ENCODE results near the gene ZNF785. TPM values are rescaled to one million over a fixed set of nuclear protein-coding genes. Genes with fewer than 3 reads are reported as not detected.
A peak's percentile ranks its signal among the peaks of the same experiment; 100 is the strongest.
"Not testable (repeated sequence)": the region's sequence is repeated elsewhere in the genome, so short reads cannot be mapped to it uniquely, and the experiment has no call there.

ZNF785 gene
- total RNA-seq, 3 donors from 2014 or later (not counting 1 experiment from before 2014, with no cell fraction given) = 7.5 to 15.2 (median 10.4) TPM

DNA sequence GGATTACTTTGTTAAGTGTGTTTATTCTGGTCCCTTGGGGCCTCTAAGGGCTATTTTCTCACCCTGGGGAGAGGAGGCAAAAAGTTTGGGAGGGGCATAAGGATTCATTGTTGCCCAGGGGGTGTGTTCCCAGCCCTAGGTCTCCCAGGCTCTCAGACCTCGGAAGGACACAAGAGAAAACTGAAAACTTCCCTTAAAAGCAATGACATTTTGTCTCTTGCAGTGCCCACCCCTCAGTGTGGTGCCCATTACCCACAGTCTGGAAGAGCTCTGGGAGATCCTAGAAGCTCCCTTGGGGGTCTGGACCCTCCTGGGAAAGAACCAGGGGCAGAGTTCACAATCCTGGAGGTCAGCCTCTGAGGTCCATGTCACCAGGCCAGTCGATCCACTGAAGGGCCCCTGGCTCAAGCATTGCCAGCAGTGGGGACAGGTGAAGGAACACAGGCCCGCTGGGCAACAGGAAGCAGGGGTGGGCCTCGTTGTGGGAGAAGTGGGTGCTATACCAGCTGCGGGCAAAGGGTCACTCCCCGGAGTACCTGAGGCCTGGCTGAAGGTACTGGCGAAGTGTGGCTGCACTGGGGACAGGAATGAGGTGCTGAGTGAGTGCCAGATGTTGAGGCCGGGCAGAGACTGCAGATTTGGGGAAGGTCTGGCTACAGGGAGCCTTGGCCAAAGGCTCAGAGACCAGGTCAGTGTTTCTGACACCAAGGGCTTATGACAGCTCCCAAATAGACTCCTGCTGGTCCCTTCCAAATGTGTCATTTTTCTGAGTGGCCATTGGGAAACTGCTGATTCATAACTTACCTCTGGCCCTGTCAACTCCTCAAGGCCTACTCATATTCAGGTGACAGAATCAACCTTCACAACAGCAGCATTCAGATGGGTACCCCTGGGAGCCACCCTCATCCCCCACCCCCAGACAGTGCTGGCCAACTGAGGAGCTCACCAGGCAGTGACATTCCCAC, 46.2 kb downstream of the ZNF785 start:
- Histone ChIP-seq H3K36me3 (ENCODE audit: control insufficient read depth, insufficient read depth, low read length) (no peaks in the 10 kb centered on the region), H3K27ac (ENCODE audit: low read length) (no peak overlapping the region), H3K9me3 (ENCODE audit: control insufficient read depth, insufficient read depth, low read length) (no peaks in the 10 kb centered on the region), H3K27me3 (ENCODE audit: control insufficient read depth, insufficient read depth, low read length) (no peaks in the 10 kb centered on the region), H3K4me1 (ENCODE audit: control insufficient read depth, insufficient read depth, low read length) (peaks cover 25% of the 10 kb centered on the region), H3K4me3 (ENCODE audit: low read length) (no peak overlapping the region)
- ATAC-seq = no peak
- intact Hi-C loops (cut with micrococcal nuclease) = loop anchor here (5.0 to 10.0 kb wide), 2 partner anchors 48 to 104 kb away; partner anchors contain the start of genes DCTPP1 and ZNF785
- DNase-seq = no peak
- WGBS (ENCODE audit: insufficient coverage) = 74% methylated on average over 8 of the region's 8 CpGs
- Mint-ChIP-seq H3K27ac (no peak overlapping the region), H3K36me3 (no peaks in the 10 kb centered on the region), H3K4me3 (no peak overlapping the region), H3K27me3 (ENCODE audit: low read depth in 2 of 2) (no peaks in the 10 kb centered on the region), H3K4me1 (peaks cover 22 to 25% of the 10 kb centered on the region in 2 donors), H3K9me3 (no peaks in the 10 kb centered on the region)
- TF ChIP-seq, protein P1, sequence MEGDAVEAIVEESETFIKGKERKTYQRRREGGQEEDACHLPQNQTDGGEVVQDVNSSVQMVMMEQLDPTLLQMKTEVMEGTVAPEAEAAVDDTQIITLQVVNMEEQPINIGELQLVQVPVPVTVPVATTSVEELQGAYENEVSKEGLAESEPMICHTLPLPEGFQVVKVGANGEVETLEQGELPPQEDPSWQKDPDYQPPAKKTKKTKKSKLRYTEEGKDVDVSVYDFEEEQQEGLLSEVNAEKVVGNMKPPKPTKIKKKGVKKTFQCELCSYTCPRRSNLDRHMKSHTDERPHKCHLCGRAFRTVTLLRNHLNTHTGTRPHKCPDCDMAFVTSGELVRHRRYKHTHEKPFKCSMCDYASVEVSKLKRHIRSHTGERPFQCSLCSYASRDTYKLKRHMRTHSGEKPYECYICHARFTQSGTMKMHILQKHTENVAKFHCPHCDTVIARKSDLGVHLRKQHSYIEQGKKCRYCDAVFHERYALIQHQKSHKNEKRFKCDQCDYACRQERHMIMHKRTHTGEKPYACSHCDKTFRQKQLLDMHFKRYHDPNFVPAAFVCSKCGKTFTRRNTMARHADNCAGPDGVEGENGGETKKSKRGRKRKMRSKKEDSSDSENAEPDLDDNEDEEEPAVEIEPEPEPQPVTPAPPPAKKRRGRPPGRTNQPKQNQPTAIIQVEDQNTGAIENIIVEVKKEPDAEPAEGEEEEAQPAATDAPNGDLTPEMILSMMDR (IDR thresholded peaks at IDR 0.05) = no peak

DNA sequence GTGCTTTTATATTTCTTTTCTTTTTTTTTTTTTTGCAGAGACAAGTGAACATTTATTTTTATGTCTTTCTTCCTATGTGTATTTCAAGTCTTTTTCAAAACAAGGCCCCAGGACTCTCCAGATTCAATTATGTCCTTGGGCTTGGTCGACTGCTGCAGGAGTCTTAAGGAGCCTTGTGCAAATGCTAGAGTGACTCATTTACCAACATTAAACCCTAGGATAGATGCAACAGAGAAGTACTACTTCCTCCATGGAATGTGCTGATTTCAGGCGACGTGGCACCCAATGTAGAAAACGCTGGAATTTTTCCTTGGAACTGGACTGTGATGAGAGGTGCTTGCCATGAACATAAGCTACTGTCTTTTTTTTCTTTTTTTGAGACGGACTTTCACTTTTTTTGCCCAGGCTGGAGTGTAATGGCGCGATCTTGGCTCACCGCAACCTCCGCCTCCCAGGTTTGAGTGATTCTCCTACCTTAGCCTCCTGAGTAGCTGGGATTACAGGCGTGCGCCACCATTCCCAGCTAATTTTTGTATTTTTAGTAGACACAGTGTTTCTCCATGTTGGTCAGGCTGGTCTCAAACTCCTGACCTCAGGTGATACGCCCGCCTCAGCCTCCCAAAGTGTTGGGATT, 49.0 kb downstream of the ZNF785 start:
- H3K36me3 ChIP-seq (ENCODE audit: control insufficient read depth, insufficient read depth, low read length); H3K4me3 ChIP-seq (ENCODE audit: low read length); H3K36me3 Mint-ChIP-seq; DNase-seq; ATAC-seq; H3K27me3 ChIP-seq (ENCODE audit: control insufficient read depth, insufficient read depth, low read length); H3K9me3 Mint-ChIP-seq; H3K27me3 Mint-ChIP-seq (ENCODE audit: low read depth in 2 of 2); H3K9me3 ChIP-seq (ENCODE audit: control insufficient read depth, insufficient read depth, low read length); H3K27ac ChIP-seq (ENCODE audit: low read length): not testable (repeated sequence)
- H3K4me1 ChIP-seq (ENCODE audit: control insufficient read depth, insufficient read depth, low read length) = peaks cover 38% of the 10 kb centered on the region
- peak overlapping the region; percentile 83 to 95 for H3K27ac Mint-ChIP-seq
- H3K4me3 Mint-ChIP-seq = peak overlapping the region; percentile 96
- 97% methylated on average over 13 of the region's 13 CpGs for WGBS (ENCODE audit: insufficient coverage)
- peaks cover 22 to 30% of the 10 kb centered on the region in 2 donors for H3K4me1 Mint-ChIP-seq
- intact Hi-C loops (cut with micrococcal nuclease) = loop anchor here (5.0 to 10.0 kb wide), 2 partner anchors 51 to 102 kb away; partner anchors contain the start of genes DCTPP1 and ZNF785

- TF ChIP-seq, protein P1 (IDR thresholded peaks at IDR 0.05) = no peak
- H3K36me3 Mint-ChIP-seq = no peaks in the 10 kb centered on the region
- ATAC-seq = peak; percentile 40 to 48 (median 41)
- H3K27ac Mint-ChIP-seq = peak overlapping the region; percentile 83 to 95
- Histone ChIP-seq H3K9me3 (ENCODE audit: control insufficient read depth, insufficient read depth, low read length) (no peaks in the 10 kb centered on the region), H3K4me3 (ENCODE audit: low read length) (peak overlapping the region; percentile 87), H3K4me1 (ENCODE audit: control insufficient read depth, insufficient read depth, low read length) (peaks cover 38% of the 10 kb centered on the region), H3K27me3 (ENCODE audit: control insufficient read depth, insufficient read depth, low read length) (no peaks in the 10 kb centered on the region), H3K36me3 (ENCODE audit: control insufficient read depth, insufficient read depth, low read length) (peaks cover 8% of the 10 kb centered on the region), H3K27ac (ENCODE audit: low read length) (peak overlapping the region; percentile 94)
- no peaks in the 10 kb centered on the region for H3K9me3 Mint-ChIP-seq
- no peaks in the 10 kb centered on the region for H3K27me3 Mint-ChIP-seq (ENCODE audit: low read depth in 2 of 2)
- H3K4me1 Mint-ChIP-seq = peaks cover 22 to 30% of the 10 kb centered on the region in 2 donors
- 25% methylated on average over 12 of the region's 12 CpGs for WGBS (ENCODE audit: insufficient coverage)
- intact Hi-C loops (cut with micrococcal nuclease) = loop anchor here (1.0 to 10.0 kb wide), 4 partner anchors 23 to 101 kb away; partner anchors contain the start of genes DCTPP1, ZNF764 and ZNF785
- DNase-seq = peak in 1 of 2 donors; percentile 80
- peak overlapping the region; percentile 96 for H3K4me3 Mint-ChIP-seq
These were observed 49.7 kb downstream of the ZNF785 start for GRCh38 chr16:30535777-30536190.

Measured in natural killer cell (primary cell).